Pulmonary artery endothelial cell (primary cell): Measurements from ENCODE around the gene URI1. TPM values are rescaled to one million over a fixed set of nuclear protein-coding genes. Genes with fewer than 3 reads are reported as not detected.
A peak's percentile ranks its signal among the peaks of the same experiment; 100 is the strongest.
"Not testable (repeated sequence)": the region's sequence is repeated elsewhere in the genome, so short reads cannot be mapped to it uniquely, and the experiment has no call there.

Experiments used
- DNase-seq: peaks from one replicate; pipeline ENCODE4 v3.0.0-alpha.2; 2011; ENCODE audit warnings: low read depth, low spot score
- total RNA-seq: library from RNA; depleted of rRNA; stranded (reverse); fragments of >200 nt; gene quantifications from 2 replicates; pipeline ENCODE4 v1.2.3, GENCODE V29; 2014

Gene URI1, protein sequence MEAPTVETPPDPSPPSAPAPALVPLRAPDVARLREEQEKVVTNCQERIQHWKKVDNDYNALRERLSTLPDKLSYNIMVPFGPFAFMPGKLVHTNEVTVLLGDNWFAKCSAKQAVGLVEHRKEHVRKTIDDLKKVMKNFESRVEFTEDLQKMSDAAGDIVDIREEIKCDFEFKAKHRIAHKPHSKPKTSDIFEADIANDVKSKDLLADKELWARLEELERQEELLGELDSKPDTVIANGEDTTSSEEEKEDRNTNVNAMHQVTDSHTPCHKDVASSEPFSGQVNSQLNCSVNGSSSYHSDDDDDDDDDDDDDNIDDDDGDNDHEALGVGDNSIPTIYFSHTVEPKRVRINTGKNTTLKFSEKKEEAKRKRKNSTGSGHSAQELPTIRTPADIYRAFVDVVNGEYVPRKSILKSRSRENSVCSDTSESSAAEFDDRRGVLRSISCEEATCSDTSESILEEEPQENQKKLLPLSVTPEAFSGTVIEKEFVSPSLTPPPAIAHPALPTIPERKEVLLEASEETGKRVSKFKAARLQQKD
- total RNA-seq, result 35.4 and 41.8 TPM in 2 replicates

DNA sequence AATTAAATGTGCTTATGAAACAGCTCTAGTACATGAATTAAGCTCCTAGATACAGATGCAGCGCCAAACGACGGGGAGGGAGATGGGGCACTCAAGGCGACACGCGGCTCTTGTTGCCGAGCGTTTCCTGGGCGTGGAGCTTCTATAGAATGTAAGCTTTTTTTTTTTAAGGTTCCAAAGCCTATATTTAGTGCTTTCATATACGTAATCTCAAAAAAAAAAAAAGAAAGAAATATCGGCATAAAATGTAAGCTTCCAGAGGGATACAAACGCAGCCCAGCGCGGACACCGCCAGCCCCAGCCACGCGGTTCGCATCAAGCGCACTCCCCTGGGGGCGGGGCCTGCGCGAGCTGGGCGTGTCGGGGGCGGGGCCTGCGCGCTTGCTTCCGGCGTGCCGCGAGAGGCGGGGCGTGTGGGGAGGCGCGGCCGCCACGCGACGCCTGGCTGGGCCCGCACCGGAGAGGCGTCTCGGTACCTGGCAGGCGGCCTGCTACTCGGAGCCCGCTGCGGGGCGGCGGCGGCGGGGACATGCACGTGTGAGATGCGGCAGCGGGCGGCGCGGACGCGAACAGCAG, at the start of gene URI1:
URI1 (plus strand) TSS at position 412 of the 576 bp plus-strand sequence. CDS start 309 bp downstream, outside the sequence.
- DNase-seq, result peak; percentile 39

DNA sequence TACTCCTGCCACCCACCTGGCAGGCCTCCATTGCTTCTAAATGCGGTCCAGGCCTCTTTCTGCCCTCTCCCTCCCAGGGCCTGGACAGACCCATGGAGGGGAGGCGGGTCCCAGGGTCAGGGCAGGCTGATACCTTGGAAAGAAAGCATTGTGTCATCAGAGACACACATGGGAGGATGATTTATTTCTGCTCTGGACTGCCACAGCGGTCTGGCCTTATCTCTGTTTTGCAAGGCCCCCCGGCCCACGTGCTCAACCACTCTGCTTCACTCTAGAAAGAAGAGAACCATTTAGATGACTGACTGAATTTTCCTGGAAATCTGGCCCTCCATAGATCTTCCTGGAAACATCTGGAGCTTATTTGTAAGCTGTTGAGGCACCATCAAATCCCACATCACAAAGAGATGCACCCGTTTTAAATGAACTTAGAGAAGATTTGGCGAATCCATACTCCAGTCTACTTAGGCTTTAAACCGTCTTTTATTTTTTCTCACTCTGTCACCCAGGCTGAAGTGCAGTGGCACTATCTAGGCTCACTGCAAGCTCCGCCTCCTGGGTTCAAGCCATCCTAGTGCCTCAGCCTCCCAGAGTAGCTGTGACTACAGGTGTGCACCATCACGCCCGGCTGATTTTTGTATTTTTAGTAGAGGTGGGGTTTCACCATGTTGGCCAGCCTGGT, 48.3 kb upstream of the URI1 start:
- no peak for DNase-seq

DNA sequence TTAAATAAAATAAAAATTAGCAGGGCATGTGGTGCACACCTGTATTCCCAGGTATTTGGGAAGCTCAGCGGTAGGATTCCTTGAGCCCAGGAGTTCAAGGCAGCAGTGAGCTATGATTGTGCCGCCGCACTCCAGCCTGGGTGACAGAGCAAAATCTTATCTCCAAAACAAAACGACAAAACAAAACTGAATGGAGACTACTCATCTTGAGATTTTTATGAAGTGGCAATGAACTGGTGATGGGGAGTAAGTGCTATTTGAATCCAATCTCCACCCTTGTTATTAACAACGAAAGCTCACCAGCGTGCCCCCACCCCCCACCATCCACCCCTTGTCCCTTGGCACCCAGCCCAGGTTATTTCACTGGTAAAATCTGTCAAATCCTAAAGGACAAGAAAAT, 45.2 kb upstream of the URI1 start:
- no peak for DNase-seq

DNA sequence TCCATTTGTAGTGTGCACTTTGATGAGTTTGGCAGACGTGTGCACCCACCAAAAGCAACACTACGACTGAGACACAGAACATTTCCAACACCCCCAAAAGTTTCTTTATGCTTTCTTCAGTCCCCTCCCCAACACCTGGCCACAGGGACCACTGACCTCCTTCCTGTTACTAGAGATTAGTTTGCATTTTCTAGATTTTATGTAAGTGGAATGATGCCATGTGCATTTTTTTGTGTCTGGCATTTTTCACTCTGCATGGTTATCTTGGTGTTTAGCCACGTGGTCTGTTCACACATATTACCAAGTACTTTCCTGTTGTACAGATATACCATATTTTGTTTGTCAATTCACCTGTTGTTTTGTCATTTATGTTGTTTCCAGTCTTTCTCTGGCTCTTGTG, 44.6 kb upstream of the URI1 start:
- no peak for DNase-seq

DNA sequence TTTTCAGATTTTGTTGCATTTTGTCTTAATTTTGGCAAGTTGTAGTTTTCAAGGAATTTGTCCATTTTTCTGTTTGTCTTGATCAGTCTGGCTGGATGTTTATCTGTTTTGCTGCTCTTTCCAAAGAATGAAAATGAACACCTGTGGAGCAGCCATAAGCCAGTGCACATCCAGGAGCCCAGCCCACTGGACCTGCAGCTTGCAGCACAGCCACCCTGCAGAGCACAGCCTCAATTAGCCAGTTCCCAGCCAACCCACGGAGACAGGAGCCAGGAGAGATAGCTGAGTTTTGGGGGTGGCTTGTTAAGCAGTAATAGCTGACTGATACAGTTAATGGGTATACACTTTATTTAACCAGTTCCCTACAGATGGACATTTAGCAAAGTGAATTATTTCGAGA, 38.0 kb upstream of the URI1 start:
- no peak for DNase-seq

DNA sequence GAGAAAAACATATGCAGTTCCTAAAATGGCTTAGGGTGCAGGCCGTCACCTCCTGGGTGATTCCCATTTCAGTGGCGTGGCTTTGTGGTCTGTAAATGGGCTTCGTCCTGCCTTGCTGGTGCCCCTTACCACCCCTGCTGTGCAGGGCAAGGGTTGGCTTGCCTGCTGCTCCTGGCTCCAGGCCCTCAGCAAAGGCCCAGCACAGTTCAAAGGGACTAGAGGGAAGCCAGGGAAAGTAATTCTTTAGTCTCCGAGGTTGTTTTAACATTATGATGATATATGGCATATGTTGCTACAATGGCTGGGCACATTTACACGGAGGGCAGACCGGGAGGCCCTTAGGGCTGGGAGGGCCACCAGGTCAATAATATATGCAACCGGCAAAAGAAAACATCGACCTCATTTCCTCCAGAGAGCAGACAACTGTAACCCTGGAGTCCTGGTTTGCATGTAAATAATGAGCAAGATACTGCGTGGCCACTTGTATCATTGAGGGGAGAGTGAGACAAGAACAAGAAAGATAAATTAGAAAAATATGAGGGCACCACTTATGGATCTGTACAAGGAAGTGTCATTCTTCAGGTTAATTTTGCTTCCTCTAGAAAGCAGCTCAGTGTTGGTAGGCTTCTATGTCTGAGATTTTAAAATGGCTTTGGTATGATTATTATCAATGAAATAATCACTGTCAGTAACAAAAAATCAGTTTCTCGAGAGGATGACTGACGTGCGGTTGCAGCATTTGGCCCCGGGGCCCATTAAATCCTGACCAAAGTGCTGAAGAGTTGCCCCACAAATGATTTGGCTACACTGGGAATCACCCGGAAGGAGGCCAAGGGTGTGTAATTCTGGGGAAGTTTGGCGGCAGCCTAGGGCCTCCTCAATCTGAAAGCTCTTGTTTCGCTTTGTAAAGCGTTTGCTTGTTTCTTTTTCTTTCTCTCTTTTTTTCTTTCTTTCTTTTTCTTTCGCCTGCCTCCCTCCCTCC, 32.8 kb upstream of the URI1 start:
- DNase-seq, result no peak

DNA sequence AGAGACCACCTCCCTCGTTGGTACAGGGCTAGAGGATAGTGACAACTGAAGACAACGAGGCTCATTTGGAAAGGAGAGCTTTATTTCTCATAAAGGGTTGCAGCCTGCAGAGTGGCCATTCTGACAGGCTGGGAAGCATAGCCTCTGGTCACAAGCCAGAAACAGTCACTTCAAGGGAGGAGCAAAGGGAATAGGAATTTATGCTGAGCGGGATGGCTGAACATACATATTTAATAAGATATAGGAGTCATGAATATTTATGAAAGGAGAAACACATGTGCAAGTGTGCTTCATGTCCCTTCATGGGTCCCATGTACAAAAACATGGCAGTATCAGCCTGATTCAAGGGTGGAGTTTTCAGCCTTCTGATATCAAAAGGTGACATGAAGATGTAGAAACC, 27.1 kb upstream of the URI1 start:
- DNase-seq, result no peak

DNA sequence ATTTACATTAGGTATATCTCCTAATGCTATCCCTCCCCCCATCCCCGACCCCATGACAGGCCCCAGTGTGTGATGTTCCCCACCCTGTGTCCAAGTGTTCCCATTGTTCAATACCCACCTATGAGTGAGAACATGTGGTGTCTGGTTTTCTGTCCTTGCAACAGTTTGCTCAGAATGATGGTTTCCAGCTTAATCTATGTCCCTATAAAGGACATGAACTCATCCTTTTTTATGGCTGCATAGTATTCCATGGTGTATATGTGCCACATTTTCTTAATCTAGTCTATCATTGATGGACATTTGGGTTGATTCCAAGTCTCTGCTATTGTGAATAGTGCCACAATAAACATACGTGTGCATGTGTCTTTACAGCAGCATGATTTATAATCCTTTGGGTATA, 26.2 kb upstream of the URI1 start:
- not testable (repeated sequence) for DNase-seq

DNA sequence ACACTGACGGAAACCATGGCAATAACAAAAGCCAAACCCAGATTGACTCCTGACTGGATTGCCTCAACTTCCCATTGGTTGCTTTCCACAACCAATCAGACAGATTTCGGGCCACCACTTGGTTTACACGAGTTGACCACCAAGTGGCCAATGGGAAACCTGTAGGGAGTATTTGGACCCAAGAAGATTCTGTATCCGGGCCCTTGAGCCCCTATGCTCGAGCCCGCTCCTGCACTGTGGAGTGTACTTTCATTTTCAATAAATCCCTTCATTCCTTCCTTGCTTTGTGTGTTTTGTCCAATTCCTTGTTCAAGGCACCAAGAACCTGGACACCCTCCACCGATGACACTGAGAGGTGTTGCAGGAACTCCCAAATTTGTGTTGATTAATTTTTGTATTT, 24.1 kb upstream of the URI1 start:
- no peak for DNase-seq

DNA sequence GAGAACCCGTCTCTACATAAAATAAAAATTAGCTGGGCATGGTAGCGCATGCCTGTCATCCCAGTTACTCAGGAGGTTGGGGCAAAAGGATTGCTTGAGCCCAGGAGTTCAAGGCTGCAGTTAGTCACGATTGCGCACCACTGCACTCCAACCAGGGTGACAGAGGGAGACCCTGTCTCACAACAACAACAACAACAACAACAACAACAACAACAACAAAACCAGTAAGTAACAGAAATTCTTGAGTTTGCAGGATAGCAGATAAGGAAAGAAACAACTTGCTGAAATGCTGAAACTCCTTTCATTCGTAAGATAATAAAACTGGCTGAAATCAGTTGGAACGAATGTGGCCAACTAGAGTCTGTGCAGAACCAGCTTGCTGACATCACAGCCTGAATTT, 23.1 kb upstream of the URI1 start:
- no peak for DNase-seq

DNA sequence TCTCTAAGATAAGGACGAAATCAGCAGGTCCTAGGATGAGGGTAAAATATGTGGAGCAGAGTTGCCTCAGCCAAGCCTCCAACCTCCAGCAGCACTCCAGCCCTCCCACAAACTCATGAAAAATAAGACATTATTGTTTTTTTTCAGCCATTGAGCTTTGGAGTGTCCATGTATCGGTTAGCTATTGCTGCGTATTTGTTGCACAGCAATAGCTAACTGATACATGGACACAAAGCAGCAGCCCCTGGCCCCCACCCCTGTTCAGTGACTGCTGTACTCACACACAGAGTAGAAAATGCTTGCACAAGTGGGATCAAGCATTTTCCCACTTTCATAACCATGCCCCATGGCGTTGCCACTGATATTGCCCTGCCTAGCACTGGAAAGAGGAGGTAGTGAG, 19.1 kb upstream of the URI1 start:
- no peak for DNase-seq

DNA sequence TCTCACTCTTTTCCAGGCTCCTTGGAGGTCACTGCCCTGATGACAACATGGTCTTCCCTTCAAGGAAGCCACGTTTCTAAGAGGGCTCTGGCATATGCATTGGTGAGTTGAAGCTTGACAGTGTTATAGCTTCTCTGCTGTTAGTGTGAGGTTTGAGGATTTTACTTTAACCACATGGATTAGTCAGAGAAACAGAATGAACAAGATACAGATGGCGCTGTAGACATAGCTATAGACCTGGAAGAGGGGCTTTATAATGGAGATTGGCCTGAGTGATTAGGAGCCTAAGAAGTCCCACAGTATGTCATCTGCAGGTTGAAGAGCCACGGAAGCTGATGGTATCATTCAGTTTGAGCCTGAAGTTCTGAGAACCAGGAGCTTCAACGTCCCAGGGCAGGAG, 18.4 kb upstream of the URI1 start:
- DNase-seq, result no peak

DNA sequence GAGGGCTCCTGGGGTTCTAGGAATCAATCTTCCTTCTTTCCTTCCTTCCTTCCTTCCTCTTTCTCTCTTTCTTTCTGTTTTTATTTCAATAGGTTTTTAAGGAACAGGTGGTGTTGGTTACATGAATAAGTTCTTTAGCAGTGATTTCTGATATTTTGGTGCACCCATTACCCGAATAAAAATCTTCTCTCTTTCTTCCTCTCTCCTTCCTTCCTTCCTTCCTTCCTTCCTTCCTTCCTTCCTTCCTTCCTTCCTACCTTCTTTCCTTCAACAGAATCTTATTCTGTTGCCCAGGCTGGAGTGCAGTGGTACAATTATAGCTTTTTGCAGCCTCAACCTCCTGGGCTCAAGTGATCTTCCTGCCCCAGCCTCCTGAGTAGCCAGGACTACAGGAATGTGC, 16.0 kb upstream of the URI1 start:
- DNase-seq, result no peak

DNA sequence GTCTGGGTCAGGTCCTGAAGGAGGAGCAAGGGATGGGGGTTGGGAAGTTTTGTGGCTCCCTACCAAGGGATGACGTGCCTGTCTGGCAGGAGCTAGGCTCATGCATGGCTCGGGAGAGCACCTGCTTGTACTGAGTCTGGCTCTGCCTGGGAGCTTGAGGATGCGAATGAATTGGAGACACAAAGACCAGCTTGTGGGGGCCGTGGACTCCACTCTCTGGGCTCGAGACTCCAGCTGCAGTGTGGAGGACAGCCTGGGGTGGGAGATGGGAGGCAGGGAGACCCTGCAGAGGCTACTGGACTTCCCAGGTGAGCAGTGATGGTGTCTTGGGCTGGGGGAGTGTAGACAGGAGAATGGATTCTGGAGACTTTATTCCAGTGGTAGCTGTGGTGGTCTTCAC, 15.2 kb upstream of the URI1 start:
- DNase-seq, result no peak

DNA sequence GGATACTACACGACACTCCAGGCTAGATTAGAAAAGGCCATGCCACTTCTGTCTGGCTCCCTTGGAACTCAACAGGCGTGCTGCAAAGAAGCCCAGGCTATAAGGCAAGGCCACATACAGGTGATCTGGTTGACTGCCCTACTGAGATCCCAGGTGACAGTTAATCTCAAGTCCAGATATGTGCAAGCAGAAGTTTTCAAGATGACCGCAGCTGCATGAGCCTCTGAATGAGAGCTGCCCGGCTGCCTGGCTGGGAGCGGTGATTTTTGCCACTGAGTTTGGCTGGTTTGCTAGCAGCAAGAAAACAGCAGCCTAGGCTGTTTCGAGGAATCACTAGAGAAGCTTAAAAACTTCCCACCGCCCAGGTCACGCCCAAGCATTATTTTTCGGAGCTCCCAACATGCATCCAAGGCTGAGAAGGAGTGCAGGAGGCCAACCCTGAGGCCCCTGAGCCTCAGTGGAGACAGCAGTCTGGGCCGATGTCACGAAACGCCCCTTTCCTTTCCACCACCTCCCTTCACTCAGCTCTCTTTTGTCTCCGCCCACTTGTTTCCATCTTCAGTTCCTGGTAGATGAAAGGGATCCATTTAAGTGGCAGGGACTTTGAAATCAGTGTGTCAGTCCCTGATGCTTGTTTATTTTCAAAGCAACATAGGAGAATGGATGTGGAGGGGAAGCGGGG, 14.0 kb upstream of the URI1 start:
- DNase-seq, result no peak

DNA sequence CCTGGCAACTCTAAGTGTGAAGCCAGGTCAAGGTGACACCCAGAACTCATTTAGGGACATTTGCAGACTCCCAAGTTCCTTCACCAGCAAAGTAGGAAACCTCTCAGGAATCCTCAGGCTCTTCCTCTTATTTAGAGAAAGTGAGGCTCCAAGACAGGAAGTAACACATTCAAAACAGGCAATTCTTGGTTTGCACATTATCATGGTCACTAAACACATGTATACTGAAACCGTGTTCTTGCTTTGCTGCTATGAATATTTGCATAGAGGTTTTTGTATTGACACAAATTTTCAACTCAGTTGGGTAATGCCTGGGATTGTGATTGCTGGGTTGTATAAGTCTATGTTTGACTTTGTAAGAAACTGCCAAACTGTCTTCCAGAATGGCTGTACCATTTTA, 13.2 kb upstream of the URI1 start:
- DNase-seq, result no peak

DNA sequence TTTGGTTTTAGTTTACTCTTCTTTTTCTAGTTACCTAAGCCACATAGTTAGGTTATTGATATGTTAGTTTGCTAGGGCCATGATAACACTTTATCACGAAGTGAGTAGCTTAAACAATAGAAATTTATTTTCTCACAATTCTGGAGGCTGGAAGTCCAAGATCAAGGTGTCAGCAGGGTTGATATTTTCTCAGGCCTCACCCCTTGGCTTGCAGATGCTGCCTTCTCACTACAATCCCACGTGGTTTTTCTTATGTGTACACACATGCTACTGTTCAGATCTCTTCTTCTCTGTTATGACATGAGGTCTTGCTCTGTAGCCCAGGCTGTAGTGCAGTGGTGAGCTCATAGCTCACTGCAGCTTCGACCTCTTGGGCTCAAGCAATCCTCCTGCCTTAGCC, 7.8 kb upstream of the URI1 start:
- no peak for DNase-seq

DNA sequence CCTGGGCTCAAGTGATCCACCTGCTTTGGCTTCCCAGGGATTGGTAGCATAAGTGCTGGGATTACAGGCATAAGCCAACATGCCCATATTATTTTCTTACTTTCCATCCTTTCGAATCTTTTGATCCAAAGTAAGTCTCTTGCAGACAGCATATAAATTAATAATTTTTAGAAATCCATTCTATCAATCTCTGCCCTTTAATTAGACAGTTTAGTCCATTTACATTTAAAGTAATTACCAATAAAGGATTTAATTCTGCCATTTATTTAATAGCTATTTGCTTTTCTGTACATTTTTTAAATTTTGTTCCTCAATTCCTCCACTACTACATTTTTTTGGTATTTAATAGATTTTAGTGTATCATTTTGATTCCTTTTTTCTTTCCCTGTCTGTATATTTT, 7.3 kb upstream of the URI1 start:
- DNase-seq, result no peak

DNA sequence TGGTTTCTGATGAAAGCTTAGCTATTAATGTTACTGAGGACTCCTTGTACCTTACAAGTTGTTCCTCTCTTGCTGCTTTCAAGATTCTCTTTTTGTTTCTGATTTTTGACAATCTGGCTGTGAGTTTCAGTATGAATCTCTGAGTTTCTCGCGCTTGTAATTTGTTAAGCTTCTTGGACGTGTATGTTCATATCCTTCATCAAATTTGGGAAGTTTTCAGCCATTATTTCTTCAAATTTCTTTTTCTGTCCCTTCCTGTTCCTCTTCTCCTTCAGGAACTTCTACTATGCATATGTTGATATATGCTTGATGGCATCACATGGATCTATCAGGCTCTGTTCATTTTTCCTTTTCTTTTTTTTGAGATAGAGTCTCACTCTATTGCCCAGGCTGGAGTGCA, 5.6 kb upstream of the URI1 start:
- DNase-seq, result no peak

DNA sequence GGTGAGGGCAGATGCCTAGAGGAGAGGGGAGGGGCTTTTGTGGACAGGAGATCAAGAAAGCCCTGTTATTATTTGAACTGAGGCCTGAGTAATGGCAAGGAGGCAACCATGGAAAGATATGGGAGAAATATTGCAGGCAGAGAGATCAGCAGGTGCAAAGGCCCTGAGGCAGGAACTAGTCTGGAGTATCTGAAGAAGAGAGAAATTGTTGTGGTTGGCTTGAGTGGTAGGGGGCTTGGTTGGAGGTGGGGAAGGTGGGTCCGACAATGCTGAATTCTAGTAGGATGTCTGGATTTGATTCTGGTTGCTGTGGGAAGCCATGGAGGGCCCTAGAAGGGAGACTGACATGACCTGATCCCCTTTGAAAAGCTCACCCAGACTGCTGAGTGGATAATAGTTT, 2.4 kb upstream of the URI1 start:
- DNase-seq, result no peak
